Diencephalon (tissue), 1 donor: ENCODE measurements around the gene APOL1. TPM values are rescaled to one million over a fixed set of nuclear protein-coding genes. Genes with fewer than 3 reads are reported as not detected.

Experiments used
- small RNA-seq: library from RNA; depleted of rRNA; stranded (forward); fragments of <200 nt; gene quantifications from one replicate; pipeline ENCODE3, GENCODE V24; 2014
- total RNA-seq: library from RNA; depleted of rRNA; stranded (reverse); fragments of >200 nt; gene quantifications from one replicate; pipeline ENCODE4 v1.2.3, GENCODE V29; 2014

APOL1 gene, protein sequence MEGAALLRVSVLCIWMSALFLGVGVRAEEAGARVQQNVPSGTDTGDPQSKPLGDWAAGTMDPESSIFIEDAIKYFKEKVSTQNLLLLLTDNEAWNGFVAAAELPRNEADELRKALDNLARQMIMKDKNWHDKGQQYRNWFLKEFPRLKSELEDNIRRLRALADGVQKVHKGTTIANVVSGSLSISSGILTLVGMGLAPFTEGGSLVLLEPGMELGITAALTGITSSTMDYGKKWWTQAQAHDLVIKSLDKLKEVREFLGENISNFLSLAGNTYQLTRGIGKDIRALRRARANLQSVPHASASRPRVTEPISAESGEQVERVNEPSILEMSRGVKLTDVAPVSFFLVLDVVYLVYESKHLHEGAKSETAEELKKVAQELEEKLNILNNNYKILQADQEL
- 0.92 TPM for total RNA-seq

DNA sequence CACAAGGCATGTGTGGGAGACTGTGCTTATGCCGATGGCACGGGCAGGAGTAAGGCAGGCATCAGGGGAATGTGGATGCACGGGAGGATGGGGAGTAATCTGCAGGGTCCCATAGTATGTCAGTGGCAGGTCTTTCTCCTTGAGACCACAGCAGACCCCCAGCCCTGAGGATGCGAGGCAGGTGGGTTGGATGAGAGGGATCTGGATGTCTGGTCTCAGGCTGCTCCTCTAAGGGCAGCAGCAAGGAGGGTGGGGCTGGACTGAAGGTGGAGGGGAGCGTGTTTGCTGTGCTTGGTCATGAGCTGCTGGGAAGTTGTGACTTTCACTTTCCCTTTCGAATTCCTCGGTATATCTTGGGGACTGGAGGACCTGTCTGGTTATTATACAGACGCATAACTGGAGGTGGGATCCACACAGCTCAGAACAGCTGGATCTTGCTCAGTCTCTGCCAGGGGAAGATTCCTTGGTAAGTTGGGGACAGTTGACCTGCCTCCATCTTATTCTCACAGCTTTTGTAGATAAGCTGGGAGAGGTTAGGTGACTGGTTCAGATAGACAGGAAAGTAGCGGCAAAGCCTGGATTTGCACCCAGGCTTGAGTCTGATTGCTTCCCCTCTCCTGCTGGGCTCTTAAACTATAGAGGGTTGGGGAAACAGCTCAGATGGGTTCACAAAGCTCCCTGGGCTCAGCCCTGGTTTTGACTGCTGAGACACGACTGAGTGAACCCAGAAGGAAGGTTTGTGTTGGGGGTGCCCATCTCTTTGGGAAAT lies at the start of gene APOL1:
Gene APOL1 (plus strand): TSS at position 380 of the 769 bp plus-strand sequence. CDS start 1,823 bp downstream, outside the sequence.

DNA sequence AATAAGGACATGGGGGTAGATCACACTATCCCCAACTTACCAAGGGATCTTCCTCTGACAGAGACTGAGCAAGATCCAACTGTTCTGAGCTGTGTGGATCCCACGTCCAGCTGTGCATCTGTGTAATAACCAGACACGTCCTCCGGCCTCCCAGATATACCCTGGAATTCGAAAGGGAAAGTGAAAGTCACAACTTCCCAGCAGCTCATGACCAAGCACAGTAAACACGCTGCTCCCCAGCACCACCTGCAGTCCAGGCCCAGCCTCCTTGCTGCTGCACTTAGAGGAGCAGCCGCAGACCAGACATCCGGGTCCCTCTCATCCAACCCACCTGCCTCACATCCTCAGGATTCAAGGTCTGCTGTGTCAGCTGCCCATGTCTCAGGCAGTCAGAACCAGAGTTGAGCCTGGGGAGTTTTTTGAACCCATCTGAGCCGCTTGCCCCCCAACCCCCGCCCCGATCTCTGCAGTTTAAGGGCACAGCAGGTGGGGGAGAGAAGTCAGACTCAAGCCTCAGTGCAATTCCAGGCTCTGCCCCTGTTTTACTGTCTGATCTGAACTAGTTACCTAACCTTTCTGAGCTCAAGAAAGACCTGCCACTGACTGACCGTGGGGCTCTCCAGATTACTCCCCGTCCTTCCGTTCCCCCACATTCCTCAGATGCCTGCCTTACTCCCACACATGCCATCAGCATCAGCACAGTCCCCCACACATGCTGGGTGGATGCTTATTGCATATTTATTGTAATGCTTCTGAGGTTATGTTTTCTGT lies 13.3 kb upstream of the APOL1 start, which contains the start of gene APOL2:
Gene APOL2 (minus strand): TSS at position 127 of the 771 bp plus-strand sequence. CDS start 6,365 bp downstream, outside the sequence.

Small RNA genes lying within 50 kb of the gene (small RNA-seq; reads per million reads assigned to genes)
- gene MIR6819: not detected

Other genes with a start within 250 kb of the APOL1 start
- gene RBFOX2, start 224.3 kb upstream of the APOL1 start, total RNA-seq: 413 TPM
- gene APOL3, start 92.4 kb upstream of the APOL1 start, total RNA-seq: 3.2 TPM
- 14.3 TPM for gene APOL4, start 51.3 kb upstream of the APOL1 start, total RNA-seq
- gene APOL2, start 13.6 kb upstream of the APOL1 start, total RNA-seq: 9.7 TPM
- gene MYH9, start 134.8 kb downstream of the APOL1 start, total RNA-seq: 43.1 TPM
- 25.1 TPM for gene TXN2, start 228.5 kb downstream of the APOL1 start, total RNA-seq